GM12878 (cell line): ENCODE measurements around the gene OR10V1. TPM values are rescaled to one million over a fixed set of nuclear protein-coding genes. Genes with fewer than 3 reads are reported as not detected.

Source experiments
- ATAC-seq: fragments of 200-7000 bp; cut with Tn5 transposase; 3 replicates; pipeline ENCODE4 v1.9.1; 2020; ENCODE audit warnings: mild to moderate bottlenecking, moderate library complexity
- BruUV-seq: library from RNA; stranded (reverse); fragments of 400-500 nt; replicated peaks from 2 replicates; lab custom pipeline; 2021; lab: Mats Ljungman, UMichigan
- CTCF ChIA-PET: fragments of 300-600 bp; sonication (Branson Sonifier 250); formaldehyde crosslinking; extraction: SDS; loops from one replicate; lab custom pipeline; 2021; ENCODE audit warnings: inconsistent platforms; lab: Yijun Ruan, JAX
- POLR2A ChIA-PET: fragments of 350-600 bp; formaldehyde crosslinking; extraction: SDS; loops from one replicate; lab custom pipeline; 2021; ENCODE audit warnings: inconsistent platforms; lab: Charles Lee
- RAD21 ChIA-PET: fragments of 300-600 bp; sonication (Branson Sonifier 250); formaldehyde crosslinking; loops from one replicate; lab custom pipeline; 2023; ENCODE audit warnings: antibody characterized with exemption; ENCODE audit not compliant: unreplicated experiment; lab: Charles Lee
- SMC1A ChIA-PET: fragments of 300-600 bp; sonication (Branson Sonifier 250); formaldehyde crosslinking; loops from one replicate; lab custom pipeline; 2023; ENCODE audit not compliant: unreplicated experiment, uncharacterized antibody; lab: Charles Lee
- DNase-seq: peaks from one replicate; pipeline ENCODE4 v3.0.0-alpha.2; 2011; ENCODE audit warnings: low read depth, low spot score
- FAIRE-seq: peaks from 3 replicates; lab custom pipeline; 2011; peaks lifted over from hg19 to GRCh38; lab: Jason Lieb, UNC
- H2AFZ ChIP-seq: 2 replicates; pipeline ENCODE4 v1.6.0; 2011; ENCODE audit warnings: low read depth, low read length, control low read depth; ENCODE audit not compliant: control insufficient read depth
- H3K27ac ChIP-seq: 2 replicates; pipeline ENCODE4 v1.5.1; 2011; ENCODE audit warnings: control low read depth; ENCODE audit not compliant: control insufficient read depth, insufficient read depth
- H3K27me3 ChIP-seq, 2 experiments: replicated peaks in 1 of 2; 2 replicates each; pipeline versions ENCODE4 v1.6.0 to v1.6.1; 2011; ENCODE audit warnings: low read length in 1 of 2; ENCODE audit not compliant: control insufficient read depth in 2 of 2, insufficient read depth in 2 of 2
- H3K36me3 ChIP-seq, 2 experiments: 2 replicates each; pipeline ENCODE4 v1.5.1; 2011; ENCODE audit warnings: low read length in 1 of 2; ENCODE audit not compliant: control insufficient read depth in 2 of 2, insufficient read depth in 2 of 2
- H3K4me1 ChIP-seq: 2 replicates; pipeline ENCODE4 v1.6.1; 2011; ENCODE audit warnings: mild to moderate bottlenecking, low read length, moderate library complexity, mixed read lengths; ENCODE audit not compliant: control insufficient read depth, insufficient read depth
- H3K4me2 ChIP-seq: 2 replicates; pipeline ENCODE4 v1.6.0; 2011; ENCODE audit warnings: control low read depth; ENCODE audit not compliant: control insufficient read depth, insufficient read depth
- H3K4me3 ChIP-seq: fragments of 200-600 bp; sonication (generic); 2 replicates; pipeline ENCODE4 v1.5.1; 2016
- H3K79me2 ChIP-seq: 2 replicates; pipeline ENCODE4 v1.6.0; 2011; ENCODE audit warnings: low read length; ENCODE audit not compliant: control insufficient read depth, insufficient read depth
- H3K9ac ChIP-seq: 2 replicates; pipeline ENCODE4 v1.8.0; 2011; ENCODE audit warnings: low read length, control low read depth, mixed read lengths; ENCODE audit not compliant: control insufficient read depth, insufficient read depth
- H3K9me3 ChIP-seq: replicated peaks from 3 replicates; pipeline ENCODE4 v1.5.1; 2011; ENCODE audit warnings: mild to moderate bottlenecking, low read length; ENCODE audit not compliant: control insufficient read depth, insufficient read depth
- H4K20me1 ChIP-seq: 2 replicates; pipeline ENCODE4 v1.6.0; 2011; ENCODE audit not compliant: control insufficient read depth, insufficient read depth
- CUX1 ChIP-seq: IDR thresholded peaks from 2 replicates; pipeline ENCODE4 v1.6.1; 2012; ENCODE audit warnings: improper control_type of control experiment, low read depth, low read length; ENCODE audit not compliant: insufficient replicate concordance
- MEF2A ChIP-seq: IDR thresholded peaks from 2 replicates; pipeline ENCODE4 v1.6.1; 2011; ENCODE audit warnings: low read depth, mild to moderate bottlenecking, low read length, moderate library complexity; ENCODE audit not compliant: insufficient read depth
- MTA2 ChIP-seq: fragments of 450-650 bp; IDR thresholded peaks from 2 replicates; pipeline ENCODE4 v1.6.1; 2016; ENCODE audit warnings: low read depth, mild to moderate bottlenecking, moderate library complexity
- RAD21 ChIP-seq: IDR thresholded peaks from 2 replicates; pipeline ENCODE4 v1.6.1; 2011; ENCODE audit warnings: mild to moderate bottlenecking, low read depth, low read length, moderate library complexity; ENCODE audit not compliant: insufficient read depth
- SMC3 ChIP-seq: IDR thresholded peaks from 2 replicates; pipeline ENCODE4 v1.6.1; 2011; ENCODE audit warnings: low read length, improper control_type of control experiment, borderline replicate concordance
- SUPT20H ChIP-seq: IDR thresholded peaks from 2 replicates; pipeline ENCODE4 v1.6.1; 2011; ENCODE audit warnings: low read depth, mild to moderate bottlenecking, low read length, moderate library complexity, borderline replicate concordance; ENCODE audit not compliant: control insufficient read depth
- WGBS: methylation state at CpG from one replicate; pipeline ENCODE4 v1.1.6; 2016; ENCODE audit warnings: low lambda C conversion rate; ENCODE audit not compliant: insufficient replicate concordance, insufficient coverage; ENCODE audit errors: missing lambda C conversion rate; 5-methylcytosine and 5-hydroxymethylcytosine counted together
- in situ Hi-C: fragments of 300-500 bp; cut with MboI; formaldehyde crosslinking; loops from 9 replicates; pipeline ENCODE4 v1.14.3; 2018; ENCODE audit warnings: mixed read lengths
- intact Hi-C: fragments of 100-400 bp; cut with micrococcal nuclease; formaldehyde crosslinking; loops from one replicate; pipeline ENCODE4 v1.14.2; 2022; ENCODE audit not compliant: unreplicated experiment
- polyA plus RNA-seq, 11 experiments: library from polyadenylated mRNA; depleted of rRNA in 4 of 11; unstranded in 6 of 11; stranded (reverse) in 5 of 11; fragments of >200 nt; fragmentation: Nextera tagmentation in 4 of 11; fragmentation: Illumina TruSeq in 1 of 11; extraction: Ambion mirVana in 4 of 11; extraction: Trizol in 1 of 11; gene quantifications; 1 replicate in 1 of 11; 2 replicates in 10 of 11; pipeline versions ENCODE4 v1.2.1 to v1.2.3, GENCODE V29; 2011 to 2016; ENCODE audit warnings: inconsistent platforms in 2 of 11, missing spikeins in 2 of 11, low read depth in 1 of 11
- total RNA-seq, 4 experiments: library from RNA; depleted of rRNA in 3 of 4; stranded (reverse); fragments of >200 nt in 3 of 4; fragmentation: Illumina TruSeq in 1 of 4; extraction: Trizol in 1 of 4; gene quantifications; 2 replicates each; pipeline versions ENCODE4 v1.2.1 to v1.2.3, GENCODE V29; 2013 to 2021
- TF ChIP-seq, protein P1 (sequence below), 3 experiments: IDR thresholded peaks in 2 of 3; conservative IDR thresholded peaks in 1 of 3; 2 replicates each; pipeline ENCODE4 v1.5.1; 2011; ENCODE audit warnings: low read depth in 3 of 3, low read length in 3 of 3, mild to moderate bottlenecking in 3 of 3, control low read depth in 2 of 3, moderate library complexity in 2 of 3, inconsistent platforms in 1 of 3, mixed read lengths in 1 of 3; ENCODE audit not compliant: control insufficient read depth in 2 of 3, insufficient read depth in 1 of 3; ENCODE audit errors: extremely low read depth in 1 of 3

OR10V1 gene
- total and polyA plus RNA-seq, 10 of the 15 experiments (the other 5 are each of a cell fraction or from before 2014, with no cell fraction given), result not detected

DNA sequence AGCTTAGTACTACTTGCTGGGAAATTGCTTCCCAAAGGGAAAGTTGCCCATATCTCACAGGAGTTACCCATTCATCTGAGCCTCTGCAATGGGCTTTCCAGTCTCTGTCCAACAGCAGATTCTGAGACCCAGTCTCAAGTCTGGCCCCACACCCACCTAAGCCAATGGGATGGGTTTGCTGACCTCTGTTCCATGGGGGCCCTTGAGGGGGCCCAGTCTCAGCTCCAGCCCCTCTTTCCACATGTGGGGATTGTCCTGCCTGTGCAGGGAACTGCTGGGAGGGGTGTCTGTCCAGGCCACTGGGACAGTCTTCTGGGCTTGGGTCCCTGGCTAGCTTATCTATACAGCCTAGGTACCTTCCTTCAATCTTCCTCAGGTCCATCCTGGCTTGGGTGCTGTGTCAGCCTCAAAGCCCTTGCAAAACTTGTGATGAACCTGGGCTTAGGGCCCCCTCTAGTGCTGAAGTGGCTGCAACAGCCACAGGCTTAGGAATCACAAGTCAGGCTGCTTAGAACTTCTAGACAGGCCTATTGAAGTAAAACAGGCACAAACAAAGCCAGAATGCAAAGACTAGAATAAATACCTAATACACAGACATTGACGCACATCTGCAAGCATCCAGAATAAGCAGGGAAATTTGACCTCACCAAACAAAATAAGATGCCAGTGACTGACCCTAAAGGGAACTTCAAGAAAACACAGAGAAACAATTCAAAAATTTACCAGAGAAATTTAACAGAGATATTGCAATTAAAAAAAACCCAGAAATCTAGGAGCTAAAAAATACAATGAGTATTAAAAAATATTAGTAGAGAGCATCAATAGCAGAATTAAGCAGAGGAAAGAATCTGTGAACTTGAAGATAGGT lies 33.1 kb downstream of the OR10V1 start:
- ChIA-PET CTCF (interaction anchor here (0.6 to 3.4 kb wide), 11 partner anchors 9 to 510 kb away, joined by 3 to 27 read pairs (median 3); partner anchors contain the start of gene PATL1), POLR2A (no interaction called here), RAD21 (interaction anchor here (1.4 to 1.7 kb wide), 3 partner anchors 9 to 143 kb away, joined by 4 to 7 read pairs (median 6); no protein-coding TSS in a partner anchor), SMC1A (interaction anchor here (0.6 to 2.7 kb wide), 4 partner anchors 12 to 143 kb away, joined by 3 to 11 read pairs (median 4); partner anchors contain the start of gene PATL1)
- Histone ChIP-seq H4K20me1 (no peaks in the 10 kb centered on the region), H3K4me2 (no peak overlapping the region), H3K79me2 (no peaks in the 10 kb centered on the region), H3K4me3 (no peak overlapping the region), H3K9ac (no peak overlapping the region), H3K9me3 (no peaks in the 10 kb centered on the region), H3K27me3 (no peaks in the 10 kb centered on the region), H3K27ac (no peak overlapping the region), H3K4me1 (no peaks in the 10 kb centered on the region), H3K36me3 (no peaks in the 10 kb centered on the region), H2AFZ (no peak overlapping the region)
- TF ChIP-seq SMC3 (peak; percentile 69; the same call in 1 of the 2 replicates), CUX1 (no peak), SUPT20H (no peak), MEF2A (no peak), MTA2 (no peak), RAD21 (peak; percentile 78)
- TF ChIP-seq, protein P1, sequence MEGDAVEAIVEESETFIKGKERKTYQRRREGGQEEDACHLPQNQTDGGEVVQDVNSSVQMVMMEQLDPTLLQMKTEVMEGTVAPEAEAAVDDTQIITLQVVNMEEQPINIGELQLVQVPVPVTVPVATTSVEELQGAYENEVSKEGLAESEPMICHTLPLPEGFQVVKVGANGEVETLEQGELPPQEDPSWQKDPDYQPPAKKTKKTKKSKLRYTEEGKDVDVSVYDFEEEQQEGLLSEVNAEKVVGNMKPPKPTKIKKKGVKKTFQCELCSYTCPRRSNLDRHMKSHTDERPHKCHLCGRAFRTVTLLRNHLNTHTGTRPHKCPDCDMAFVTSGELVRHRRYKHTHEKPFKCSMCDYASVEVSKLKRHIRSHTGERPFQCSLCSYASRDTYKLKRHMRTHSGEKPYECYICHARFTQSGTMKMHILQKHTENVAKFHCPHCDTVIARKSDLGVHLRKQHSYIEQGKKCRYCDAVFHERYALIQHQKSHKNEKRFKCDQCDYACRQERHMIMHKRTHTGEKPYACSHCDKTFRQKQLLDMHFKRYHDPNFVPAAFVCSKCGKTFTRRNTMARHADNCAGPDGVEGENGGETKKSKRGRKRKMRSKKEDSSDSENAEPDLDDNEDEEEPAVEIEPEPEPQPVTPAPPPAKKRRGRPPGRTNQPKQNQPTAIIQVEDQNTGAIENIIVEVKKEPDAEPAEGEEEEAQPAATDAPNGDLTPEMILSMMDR (IDR thresholded peaks at IDR 0.05 in 2 of 3, conservative IDR thresholded peaks at IDR 0.05 in 1 of 3; ENCODE audit: control insufficient read depth in 2 of 3, extremely low read depth in 1 of 3, insufficient read depth in 1 of 3, low read depth in 3 of 3, low read length in 3 of 3), result peak; percentile 76 to 92 (median 80)
- no TSS peak for BruUV-seq
- in situ Hi-C loops, result loop anchor here (25.0 kb wide), 1 partner anchor 393 kb away; no protein-coding TSS in a partner anchor
- intact Hi-C loops, result loop anchor here (1.0 kb wide), 1 partner anchor 143 kb away; no protein-coding TSS in a partner anchor
- ATAC-seq (peak; percentile 99), FAIRE-seq (peak; percentile 61), DNase-seq (peak; percentile 20)
- WGBS, result 88% methylated on average over 1 of the region's 1 CpG
